Activated naive CD4-positive, alpha-beta T cell treated with anti-CD3 and anti-CD28 coated beads, Interleukin-2, amount 50 U/mL, for 24 hours (primary cell): ENCODE data around the gene TMEM132D.

Source experiments
- H3K27ac Mint-ChIP-seq: one replicate; pipeline ENCODE4 v1.8.0; 2021; ENCODE audit warnings: mild to moderate bottlenecking, mixed read lengths
- H3K27me3 Mint-ChIP-seq: one replicate; pipeline ENCODE4 v1.8.0; 2021; ENCODE audit warnings: mixed read lengths
- H3K36me3 Mint-ChIP-seq: one replicate; pipeline ENCODE4 v1.8.0; 2021; ENCODE audit warnings: mixed read lengths
- H3K4me1 Mint-ChIP-seq: one replicate; pipeline ENCODE4 v1.8.0; 2021; ENCODE audit warnings: mixed read lengths
- H3K4me3 Mint-ChIP-seq: one replicate; pipeline ENCODE4 v1.8.0; 2021; ENCODE audit warnings: mild to moderate bottlenecking, mixed read lengths
- H3K9me3 Mint-ChIP-seq: one replicate; pipeline ENCODE4 v1.8.0; 2021; ENCODE audit warnings: mixed read lengths

The TMEM132D gene

GRCh38 chr12:129676411-129676810 lies 227.4 kb downstream of the TMEM132D start:
- H3K27ac Mint-ChIP-seq, result no peak overlapping the region
- H3K4me3 Mint-ChIP-seq, result no peak overlapping the region
- no peaks in the 10 kb centered on the region for H3K27me3 Mint-ChIP-seq
- H3K4me1 Mint-ChIP-seq, result no peaks in the 10 kb centered on the region
- H3K36me3 Mint-ChIP-seq, result no peaks in the 10 kb centered on the region
- H3K9me3 Mint-ChIP-seq, result peaks cover 4% of the 10 kb centered on the region

GRCh38 chr12:129675947-129676346 lies 227.9 kb downstream of the TMEM132D start:
- Mint-ChIP-seq H3K4me1 (no peaks in the 10 kb centered on the region), H3K4me3 (no peak overlapping the region), H3K36me3 (no peaks in the 10 kb centered on the region), H3K27ac (no peak overlapping the region), H3K27me3 (no peaks in the 10 kb centered on the region), H3K9me3 (peaks cover 4% of the 10 kb centered on the region)

- Mint-ChIP-seq H3K27me3 (no peaks in the 10 kb centered on the region), H3K27ac (no peak overlapping the region)
Observed at GRCh38 chr12:129675496-129675895, 228.3 kb downstream of the TMEM132D start.

GRCh38 chr12:129673806-129674205 lies 230.0 kb downstream of the TMEM132D start:
- Mint-ChIP-seq H3K4me3 (no peak overlapping the region), H3K4me1 (no peaks in the 10 kb centered on the region), H3K36me3 (no peaks in the 10 kb centered on the region), H3K9me3 (no peaks in the 10 kb centered on the region), H3K27me3 (no peaks in the 10 kb centered on the region), H3K27ac (no peak overlapping the region)

More at GRCh38 chr12:129675496-129675895, 228.3 kb downstream of the TMEM132D start:
- Mint-ChIP-seq H3K9me3 (peaks cover 4% of the 10 kb centered on the region), H3K4me3 (no peak overlapping the region), H3K36me3 (no peaks in the 10 kb centered on the region), H3K4me1 (no peaks in the 10 kb centered on the region)

- H3K36me3 Mint-ChIP-seq, result no peaks in the 10 kb centered on the region
- no peak overlapping the region for H3K4me3 Mint-ChIP-seq
- no peaks in the 10 kb centered on the region for H3K4me1 Mint-ChIP-seq
Observed at GRCh38 chr12:129672110-129672509, 231.7 kb downstream of the TMEM132D start.

GRCh38 chr12:129670256-129670920 lies 233.4 kb downstream of the TMEM132D start:
- Mint-ChIP-seq H3K4me3 (no peak overlapping the region), H3K27ac (no peak overlapping the region), H3K36me3 (no peaks in the 10 kb centered on the region), H3K27me3 (no peaks in the 10 kb centered on the region), H3K4me1 (no peaks in the 10 kb centered on the region), H3K9me3 (no peaks in the 10 kb centered on the region)

More at GRCh38 chr12:129672110-129672509, 231.7 kb downstream of the TMEM132D start:
- Mint-ChIP-seq H3K9me3 (no peaks in the 10 kb centered on the region), H3K27me3 (no peaks in the 10 kb centered on the region), H3K27ac (no peak overlapping the region)

GRCh38 chr12:129665414-129665813 lies 238.4 kb downstream of the TMEM132D start:
- Mint-ChIP-seq H3K4me1 (no peaks in the 10 kb centered on the region), H3K36me3 (no peaks in the 10 kb centered on the region), H3K9me3 (no peaks in the 10 kb centered on the region)

GRCh38 chr12:129662234-129662633 lies 241.6 kb downstream of the TMEM132D start:
- Mint-ChIP-seq H3K27ac (no peak overlapping the region), H3K4me3 (no peak overlapping the region), H3K9me3 (no peaks in the 10 kb centered on the region), H3K4me1 (no peaks in the 10 kb centered on the region), H3K27me3 (no peaks in the 10 kb centered on the region), H3K36me3 (no peaks in the 10 kb centered on the region)

More at GRCh38 chr12:129665414-129665813, 238.4 kb downstream of the TMEM132D start:
- Mint-ChIP-seq H3K27ac (no peak overlapping the region), H3K4me3 (no peak overlapping the region), H3K27me3 (no peaks in the 10 kb centered on the region)

- Mint-ChIP-seq H3K27ac (no peak overlapping the region), H3K27me3 (no peaks in the 10 kb centered on the region), H3K4me3 (no peak overlapping the region), H3K36me3 (no peaks in the 10 kb centered on the region), H3K9me3 (no peaks in the 10 kb centered on the region), H3K4me1 (no peaks in the 10 kb centered on the region)
Observed at GRCh38 chr12:129660946-129661345, 242.9 kb downstream of the TMEM132D start.

GRCh38 chr12:129659961-129660622 lies 243.7 kb downstream of the TMEM132D start:
- Mint-ChIP-seq H3K27ac (no peak overlapping the region), H3K36me3 (no peaks in the 10 kb centered on the region), H3K27me3 (no peaks in the 10 kb centered on the region), H3K9me3 (no peaks in the 10 kb centered on the region), H3K4me3 (no peak overlapping the region), H3K4me1 (no peaks in the 10 kb centered on the region)

- H3K4me3 Mint-ChIP-seq, result no peak overlapping the region
- no peaks in the 10 kb centered on the region for H3K27me3 Mint-ChIP-seq
- H3K4me1 Mint-ChIP-seq, result no peaks in the 10 kb centered on the region
- no peaks in the 10 kb centered on the region for H3K9me3 Mint-ChIP-seq
- H3K27ac Mint-ChIP-seq, result no peak overlapping the region
- H3K36me3 Mint-ChIP-seq, result no peaks in the 10 kb centered on the region
Observed at GRCh38 chr12:129657179-129657578, 246.6 kb downstream of the TMEM132D start.

- Mint-ChIP-seq H3K27ac (no peak overlapping the region), H3K4me1 (no peaks in the 10 kb centered on the region), H3K27me3 (no peaks in the 10 kb centered on the region), H3K36me3 (no peaks in the 10 kb centered on the region), H3K4me3 (no peak overlapping the region), H3K9me3 (no peaks in the 10 kb centered on the region)
Observed at GRCh38 chr12:129651951-129652350, 251.9 kb downstream of the TMEM132D start.

- no peaks in the 10 kb centered on the region for H3K36me3 Mint-ChIP-seq
- H3K4me1 Mint-ChIP-seq, result no peaks in the 10 kb centered on the region
Observed at GRCh38 chr12:129641926-129642325, 261.9 kb downstream of the TMEM132D start.

GRCh38 chr12:129635021-129635685 lies 268.7 kb downstream of the TMEM132D start:
- no peak overlapping the region for H3K4me3 Mint-ChIP-seq
- H3K9me3 Mint-ChIP-seq, result peaks cover 5% of the 10 kb centered on the region
- no peaks in the 10 kb centered on the region for H3K36me3 Mint-ChIP-seq
- H3K27ac Mint-ChIP-seq, result no peak overlapping the region
- no peaks in the 10 kb centered on the region for H3K4me1 Mint-ChIP-seq
- no peaks in the 10 kb centered on the region for H3K27me3 Mint-ChIP-seq

More at GRCh38 chr12:129641926-129642325, 261.9 kb downstream of the TMEM132D start:
- Mint-ChIP-seq H3K27me3 (no peaks in the 10 kb centered on the region), H3K9me3 (peaks cover 4% of the 10 kb centered on the region), H3K27ac (no peak overlapping the region), H3K4me3 (no peak overlapping the region)

- Mint-ChIP-seq H3K4me3 (no peak overlapping the region), H3K27me3 (no peaks in the 10 kb centered on the region), H3K9me3 (no peaks in the 10 kb centered on the region), H3K36me3 (no peaks in the 10 kb centered on the region), H3K27ac (no peak overlapping the region), H3K4me1 (no peaks in the 10 kb centered on the region)
Observed at GRCh38 chr12:129631316-129631715, 272.5 kb downstream of the TMEM132D start.

GRCh38 chr12:129629901-129630300 lies 273.9 kb downstream of the TMEM132D start:
- no peaks in the 10 kb centered on the region for H3K9me3 Mint-ChIP-seq
- no peaks in the 10 kb centered on the region for H3K36me3 Mint-ChIP-seq
- H3K4me3 Mint-ChIP-seq, result no peak overlapping the region
- no peaks in the 10 kb centered on the region for H3K4me1 Mint-ChIP-seq
- H3K27ac Mint-ChIP-seq, result no peak overlapping the region
- H3K27me3 Mint-ChIP-seq, result no peaks in the 10 kb centered on the region
